Glutamatergic neuron (in vitro differentiated cells): ENCODE measurements around the gene LRRC42. TPM values are rescaled to one million over a fixed set of nuclear protein-coding genes. Genes with fewer than 3 reads are reported as not detected.

Source experiments
- DNase-seq: peaks from one replicate; pipeline ENCODE4 v3.0.0; 2022
- H3K27ac Mint-ChIP-seq: one replicate; pipeline ENCODE4 v1.8.0; 2020; ENCODE audit warnings: mild to moderate bottlenecking, mixed read lengths, inconsistent platforms; ENCODE audit not compliant: unreplicated experiment
- H3K27me3 Mint-ChIP-seq: one replicate; pipeline ENCODE4 v1.8.0; 2020; ENCODE audit warnings: mild to moderate bottlenecking, moderate library complexity, mixed read lengths, inconsistent platforms; ENCODE audit not compliant: unreplicated experiment
- H3K36me3 Mint-ChIP-seq: one replicate; pipeline ENCODE4 v1.8.0; 2020; ENCODE audit warnings: mild to moderate bottlenecking, mixed read lengths, inconsistent platforms; ENCODE audit not compliant: unreplicated experiment
- H3K4me1 Mint-ChIP-seq: one replicate; pipeline ENCODE4 v1.8.0; 2020; ENCODE audit warnings: mild to moderate bottlenecking, low read depth, mixed read lengths, inconsistent platforms; ENCODE audit not compliant: unreplicated experiment
- H3K4me3 Mint-ChIP-seq: one replicate; pipeline ENCODE4 v1.8.0; 2020; ENCODE audit warnings: mild to moderate bottlenecking, mixed read lengths, inconsistent platforms; ENCODE audit not compliant: unreplicated experiment
- H3K9me3 Mint-ChIP-seq: one replicate; pipeline ENCODE4 v1.8.0; 2020; ENCODE audit warnings: mild to moderate bottlenecking, moderate library complexity, mixed read lengths, inconsistent platforms; ENCODE audit not compliant: unreplicated experiment
- long read RNA-seq: library from polyadenylated mRNA; unstranded; transcript quantifications from one replicate; pipeline ENCODE4 v2.0.0, GENCODE V29; 2020; ENCODE audit not compliant: unreplicated experiment
- total RNA-seq: library from RNA; stranded (reverse); fragmentation: NEBNext Ultra II Directional; extraction: Animal tissue kit (Norgen Biotek cat#: 25700); gene quantifications from one replicate; pipeline ENCODE4 v1.2.1, GENCODE V29; 2021; ENCODE audit not compliant: unreplicated experiment
- TF ChIP-seq, protein P1 (sequence below): fragments of 200-600 bp; sonication (generic); IDR thresholded peaks from one replicate; pipeline ENCODE4 v1.5.0; 2021; ENCODE audit not compliant: partially characterized antibody, unreplicated experiment

Gene LRRC42, protein sequence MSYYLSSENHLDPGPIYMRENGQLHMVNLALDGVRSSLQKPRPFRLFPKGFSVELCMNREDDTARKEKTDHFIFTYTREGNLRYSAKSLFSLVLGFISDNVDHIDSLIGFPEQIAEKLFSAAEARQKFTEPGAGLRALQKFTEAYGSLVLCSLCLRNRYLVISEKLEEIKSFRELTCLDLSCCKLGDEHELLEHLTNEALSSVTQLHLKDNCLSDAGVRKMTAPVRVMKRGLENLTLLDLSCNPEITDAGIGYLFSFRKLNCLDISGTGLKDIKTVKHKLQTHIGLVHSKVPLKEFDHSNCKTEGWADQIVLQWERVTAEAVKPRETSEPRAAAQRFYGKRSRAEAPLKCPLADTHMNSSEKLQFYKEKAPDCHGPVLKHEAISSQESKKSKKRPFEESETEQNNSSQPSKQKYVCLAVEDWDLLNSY
- 37.5 TPM for total RNA-seq
- long read RNA-seq, transcript LRRC42-203 (9 exons, 2,037 nt), result minor isoform, 11 of 48 reads
- long read RNA-seq, transcript LRRC42-201 (8 exons, 1,727 nt), result major isoform, 26 of 48 reads
- long read RNA-seq, partial matches to known transcripts, result 3 of 48 reads
- long read RNA-seq, other reads (novel, unspliced or antisense), result 8 of 48 reads

DNA sequence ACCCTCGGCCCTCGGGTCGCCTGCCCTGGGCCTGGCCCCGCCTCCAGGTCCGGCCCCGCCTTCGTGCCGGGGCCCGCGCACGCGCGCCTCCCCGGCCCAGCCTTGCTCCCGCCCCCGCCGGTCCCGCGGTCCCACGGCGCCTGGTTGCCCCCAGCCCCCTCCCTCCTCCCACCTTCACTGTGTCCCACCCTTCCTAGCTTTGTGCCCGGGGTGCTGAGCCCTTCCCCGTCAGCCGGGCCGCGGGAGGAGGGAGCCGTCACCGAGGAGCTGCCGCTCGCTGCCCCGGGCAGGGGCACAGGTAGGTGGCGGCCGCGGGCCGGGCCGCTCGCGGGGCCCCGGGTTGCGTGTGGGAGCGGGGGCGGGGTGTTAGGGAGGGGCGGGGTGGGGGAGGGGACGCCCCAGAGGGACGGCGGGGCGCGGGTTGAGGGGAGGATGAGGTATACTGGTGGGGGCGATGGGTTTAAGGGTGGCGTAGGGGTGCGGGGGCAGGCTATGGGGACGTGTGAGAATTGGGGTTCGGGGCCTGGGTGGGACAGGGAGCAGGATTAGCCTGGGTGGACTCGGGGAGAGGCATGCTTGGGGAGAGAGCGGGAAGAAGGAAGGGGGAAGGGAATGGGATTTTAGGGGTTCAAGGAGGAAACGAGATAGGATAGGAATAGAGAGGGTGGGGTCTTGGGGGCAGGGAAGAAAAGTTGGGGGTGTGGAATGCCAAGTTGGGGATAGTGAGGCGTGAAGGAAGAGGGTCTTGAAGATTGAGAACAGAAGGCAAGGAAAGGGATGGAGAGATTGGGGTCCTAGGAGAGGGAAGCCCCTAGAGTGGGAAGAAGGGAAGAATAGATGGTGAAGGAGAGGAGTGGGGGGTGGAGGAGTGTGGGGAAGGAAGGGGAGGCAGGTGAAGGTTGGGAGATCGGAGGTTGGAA lies at the start of gene LRRC42:
LRRC42 (plus strand) TSS at position 99 of the 920 bp plus-strand sequence. CDS start 5,650 bp downstream, outside the sequence.
- Mint-ChIP-seq H3K27ac (peak within 1 kb of the TSS; percentile 86), H3K27me3 (peaks cover 3% of the 10 kb centered on the region), H3K36me3 (no peaks in the 10 kb centered on the region), H3K9me3 (peaks cover 4% of the 10 kb centered on the region), H3K4me3 (peak within 1 kb of the TSS; percentile 92), H3K4me1 (peaks cover 35% of the 10 kb centered on the region)
- TF ChIP-seq, protein P1, sequence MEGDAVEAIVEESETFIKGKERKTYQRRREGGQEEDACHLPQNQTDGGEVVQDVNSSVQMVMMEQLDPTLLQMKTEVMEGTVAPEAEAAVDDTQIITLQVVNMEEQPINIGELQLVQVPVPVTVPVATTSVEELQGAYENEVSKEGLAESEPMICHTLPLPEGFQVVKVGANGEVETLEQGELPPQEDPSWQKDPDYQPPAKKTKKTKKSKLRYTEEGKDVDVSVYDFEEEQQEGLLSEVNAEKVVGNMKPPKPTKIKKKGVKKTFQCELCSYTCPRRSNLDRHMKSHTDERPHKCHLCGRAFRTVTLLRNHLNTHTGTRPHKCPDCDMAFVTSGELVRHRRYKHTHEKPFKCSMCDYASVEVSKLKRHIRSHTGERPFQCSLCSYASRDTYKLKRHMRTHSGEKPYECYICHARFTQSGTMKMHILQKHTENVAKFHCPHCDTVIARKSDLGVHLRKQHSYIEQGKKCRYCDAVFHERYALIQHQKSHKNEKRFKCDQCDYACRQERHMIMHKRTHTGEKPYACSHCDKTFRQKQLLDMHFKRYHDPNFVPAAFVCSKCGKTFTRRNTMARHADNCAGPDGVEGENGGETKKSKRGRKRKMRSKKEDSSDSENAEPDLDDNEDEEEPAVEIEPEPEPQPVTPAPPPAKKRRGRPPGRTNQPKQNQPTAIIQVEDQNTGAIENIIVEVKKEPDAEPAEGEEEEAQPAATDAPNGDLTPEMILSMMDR, result no peak
- DNase-seq, result no peak

DNA sequence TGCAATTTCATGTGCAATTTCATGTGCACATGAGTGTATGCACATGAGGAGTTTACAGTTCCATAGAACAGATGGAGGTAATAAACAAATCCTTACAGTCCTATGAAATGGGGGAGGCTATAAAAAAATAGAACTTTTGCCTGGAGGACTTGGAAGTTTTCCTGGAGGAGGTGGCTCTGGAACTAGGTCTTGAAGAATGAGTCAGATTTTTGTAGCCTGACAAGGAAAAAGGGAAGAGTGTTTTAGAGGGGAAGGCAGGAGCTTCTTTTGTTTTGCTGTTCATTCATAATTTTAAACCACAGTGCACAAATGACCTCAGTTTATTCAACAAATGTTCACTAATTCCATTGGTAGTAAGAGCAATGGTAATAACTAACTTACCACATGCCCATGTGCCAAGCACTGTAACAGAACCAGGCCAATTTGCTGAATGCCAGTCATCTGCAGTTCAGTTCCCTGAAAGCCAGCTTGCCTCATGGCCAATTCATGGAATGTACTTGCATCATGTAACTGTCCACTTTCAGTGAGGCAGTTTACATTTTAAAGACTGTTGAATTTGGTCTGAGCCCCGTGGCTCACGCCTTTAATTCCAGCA lies 49.4 kb upstream of the LRRC42 start:
- DNase-seq, result no peak
- no peak overlapping the region for H3K4me3 Mint-ChIP-seq
- peaks cover 2% of the 10 kb centered on the region for H3K9me3 Mint-ChIP-seq
- no peaks in the 10 kb centered on the region for H3K4me1 Mint-ChIP-seq
- H3K27me3 Mint-ChIP-seq, result peaks cover 8% of the 10 kb centered on the region
- no peaks in the 10 kb centered on the region for H3K36me3 Mint-ChIP-seq
- H3K27ac Mint-ChIP-seq, result no peak overlapping the region
- TF ChIP-seq, protein P1, result no peak

DNA sequence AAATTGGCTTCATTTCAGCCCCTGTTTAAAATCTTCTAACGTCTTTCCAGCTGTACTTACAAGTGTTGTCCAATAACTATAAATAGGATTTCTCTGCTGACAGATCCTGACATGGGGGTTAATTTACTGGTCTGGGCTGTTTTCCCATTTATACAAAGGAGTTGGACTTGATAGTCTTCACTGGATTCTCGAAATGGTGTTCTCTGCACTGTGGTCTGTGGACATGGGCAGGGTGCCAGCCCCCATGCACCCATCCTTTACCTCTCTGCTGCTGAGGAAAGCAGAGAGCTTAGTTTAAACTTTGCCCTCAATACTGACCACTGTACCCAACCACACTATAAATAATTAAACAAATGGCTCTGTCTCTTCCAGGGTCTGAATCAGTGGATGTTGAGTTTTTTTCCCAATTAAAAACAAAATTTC lies 46.9 kb upstream of the LRRC42 start:
- H3K9me3 Mint-ChIP-seq, result no peaks in the 10 kb centered on the region
- H3K27ac Mint-ChIP-seq, result no peak overlapping the region
- DNase-seq, result no peak
- peaks cover 9% of the 10 kb centered on the region for H3K27me3 Mint-ChIP-seq
- peaks cover 7% of the 10 kb centered on the region for H3K4me1 Mint-ChIP-seq
- H3K36me3 Mint-ChIP-seq, result no peaks in the 10 kb centered on the region
- H3K4me3 Mint-ChIP-seq, result no peak overlapping the region
- TF ChIP-seq, protein P1, result no peak

DNA sequence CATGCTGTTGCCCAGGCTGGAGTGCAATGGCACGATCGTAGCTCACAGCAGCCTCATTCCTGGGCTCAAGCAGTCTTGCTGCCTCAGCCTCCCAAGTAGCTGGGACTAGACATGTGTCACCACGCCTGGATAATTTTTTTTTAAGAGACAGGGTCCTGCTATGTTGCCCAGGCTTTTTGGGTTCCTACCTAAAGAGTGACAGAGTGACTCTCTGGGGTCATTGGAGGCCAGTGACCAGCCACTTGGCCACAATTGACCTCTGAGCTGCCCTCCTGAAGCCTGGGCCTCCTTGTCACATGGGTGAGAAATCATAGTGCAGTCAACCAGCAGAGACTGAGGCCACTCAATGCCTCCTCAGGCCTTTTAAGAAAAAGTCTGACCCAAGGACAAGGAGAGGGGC lies 46.4 kb upstream of the LRRC42 start:
- H3K27me3 Mint-ChIP-seq, result peaks cover 9% of the 10 kb centered on the region
- no peak for DNase-seq
- no peaks in the 10 kb centered on the region for H3K9me3 Mint-ChIP-seq
- H3K27ac Mint-ChIP-seq, result no peak overlapping the region
- peaks cover 7% of the 10 kb centered on the region for H3K4me1 Mint-ChIP-seq
- TF ChIP-seq, protein P1, result no peak
- H3K4me3 Mint-ChIP-seq, result no peak overlapping the region
- no peaks in the 10 kb centered on the region for H3K36me3 Mint-ChIP-seq
